Osteoblast (primary cell): Measurements from ENCODE around the gene EFHC2. TPM values are rescaled to one million over a fixed set of nuclear protein-coding genes. Genes with fewer than 3 reads are reported as not detected.
"Not testable (repeated sequence)": the region's sequence is repeated elsewhere in the genome, so short reads cannot be mapped to it uniquely, and the experiment has no call there.

Experiments used
- DNase-seq: peaks from one replicate; pipeline ENCODE4 v3.0.0; 2011; ENCODE audit warnings: low spot score, mixed read lengths; ENCODE audit not compliant: insufficient read length; ENCODE audit errors: missing footprints
- H2AFZ ChIP-seq: 2 replicates; pipeline ENCODE4 v1.6.0; 2011; ENCODE audit warnings: mild to moderate bottlenecking, low read length
- H3K27ac ChIP-seq: 2 replicates; pipeline ENCODE4 v1.5.1; 2011; ENCODE audit warnings: mild to moderate bottlenecking, low read depth, low read length, moderate library complexity
- H3K27me3 ChIP-seq: 2 replicates; pipeline ENCODE4 v1.6.0; 2012; ENCODE audit warnings: mild to moderate bottlenecking, control low read depth, inconsistent platforms, low read length, moderate library complexity; ENCODE audit not compliant: insufficient read depth
- H3K36me3 ChIP-seq: 2 replicates; pipeline ENCODE4 v1.5.1; 2011; ENCODE audit warnings: mild to moderate bottlenecking, low read length, control low read depth, moderate library complexity; ENCODE audit not compliant: insufficient read depth
- H3K4me1 ChIP-seq: 2 replicates; pipeline ENCODE4 v1.5.1; 2011; ENCODE audit warnings: mild to moderate bottlenecking, low read length, control low read depth, moderate library complexity; ENCODE audit not compliant: insufficient read depth
- H3K4me2 ChIP-seq: 2 replicates; pipeline ENCODE4 v1.6.0; 2011; ENCODE audit warnings: mild to moderate bottlenecking, low read length; ENCODE audit not compliant: insufficient read depth
- H3K4me3 ChIP-seq: fragments of 200-600 bp; sonication (generic); 3 replicates; pipeline ENCODE4 v1.5.1; 2012; ENCODE audit warnings: mild to moderate bottlenecking, low read length, inconsistent platforms; ENCODE audit not compliant: insufficient read depth
- H3K79me2 ChIP-seq: 2 replicates; pipeline ENCODE4 v1.6.0; 2012; ENCODE audit warnings: mild to moderate bottlenecking, low read length, control low read depth, inconsistent platforms; ENCODE audit not compliant: insufficient read depth
- H3K9me3 ChIP-seq: 2 replicates; pipeline ENCODE4 v1.5.1; 2011; ENCODE audit warnings: low read depth, low read length, control low read depth
- H4K20me1 ChIP-seq: 2 replicates; pipeline ENCODE4 v1.6.0; 2012; ENCODE audit warnings: mild to moderate bottlenecking, low read length, control low read depth; ENCODE audit not compliant: insufficient read depth
- CTCF ChIP-seq: IDR thresholded peaks from 2 replicates; pipeline ENCODE4 v1.5.1; 2011; ENCODE audit warnings: mild to moderate bottlenecking, low read depth, low read length, moderate library complexity; ENCODE audit errors: extremely low read depth
- total RNA-seq: library from RNA; depleted of rRNA; stranded (reverse); fragments of >200 nt; gene quantifications from 2 replicates; pipeline ENCODE4 v1.2.3, GENCODE V29; 2012

Gene EFHC2
- total RNA-seq, 1 donor, result 3.6 TPM

DNA sequence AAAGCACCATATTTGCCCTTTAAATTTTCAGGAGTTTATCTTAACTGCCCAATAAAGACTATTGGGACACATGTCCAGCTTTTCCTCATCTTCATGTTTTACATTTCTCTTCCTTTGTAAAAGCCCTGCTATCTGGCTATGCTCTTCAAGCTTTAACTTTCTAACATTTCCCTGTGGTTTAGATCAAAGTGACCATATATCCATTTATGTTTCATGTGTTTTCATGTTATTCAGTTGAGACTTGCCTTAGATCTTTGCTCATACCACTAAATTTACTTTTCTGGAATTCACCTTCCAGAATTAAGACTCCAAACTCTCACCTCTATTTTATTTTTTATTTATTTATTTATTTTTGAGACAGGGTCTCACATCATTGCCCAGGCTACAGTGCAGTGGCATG lies 78.5 kb downstream of the EFHC2 start:
- TF ChIP-seq CTCF, result no peak
- Histone ChIP-seq H3K27me3 (peaks cover 9% of the 10 kb centered on the region), H3K27ac (no peak overlapping the region), H3K4me1 (peaks cover 4% of the 10 kb centered on the region), H3K4me3 (no peak overlapping the region), H3K79me2 (no peaks in the 10 kb centered on the region), H3K4me2 (no peak overlapping the region), H3K36me3 (no peaks in the 10 kb centered on the region), H3K9me3 (no peaks in the 10 kb centered on the region), H2AFZ (no peak overlapping the region), H4K20me1 (no peaks in the 10 kb centered on the region)
- no peak for DNase-seq

- Histone ChIP-seq H3K4me2 (peak overlapping the region; percentile 51), H3K36me3 (no peaks in the 10 kb centered on the region), H3K27me3 (peaks cover 4% of the 10 kb centered on the region), H3K4me3 (peak overlapping the region; percentile 28), H2AFZ (peak overlapping the region; percentile 41), H3K4me1 (peaks cover 4% of the 10 kb centered on the region), H4K20me1 (no peaks in the 10 kb centered on the region), H3K27ac (no peak overlapping the region), H3K9me3 (no peaks in the 10 kb centered on the region), H3K79me2 (no peaks in the 10 kb centered on the region)
- TF ChIP-seq CTCF, result no peak
- DNase-seq, result no peak
Observed at GRCh38 chrX:44261286-44261685, 82.2 kb downstream of the EFHC2 start.

DNA sequence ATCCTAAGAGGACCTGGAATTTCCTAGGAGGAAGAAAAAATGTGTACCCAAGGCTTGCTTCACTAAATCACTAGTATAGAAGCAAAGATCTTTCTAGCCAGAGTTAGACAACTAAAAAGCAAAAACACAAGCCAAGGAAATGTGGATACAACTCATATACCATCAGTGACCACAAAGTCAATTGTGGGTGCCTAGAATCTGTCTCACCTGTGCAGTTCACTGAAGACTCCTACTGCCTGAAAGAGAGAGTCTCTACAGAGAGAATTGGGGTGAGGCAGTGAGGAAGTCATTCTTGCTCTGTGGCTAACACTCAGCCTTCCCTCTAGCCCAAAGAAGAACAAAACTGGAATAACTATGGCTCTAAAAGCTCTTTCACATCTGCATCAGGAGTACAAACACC lies 82.9 kb downstream of the EFHC2 start:
- H3K4me2 ChIP-seq, result no peak overlapping the region
- peaks cover 4% of the 10 kb centered on the region for H3K4me1 ChIP-seq
- H3K27me3 ChIP-seq, result peaks cover 4% of the 10 kb centered on the region
- DNase-seq, result no peak
- no peaks in the 10 kb centered on the region for H3K36me3 ChIP-seq
- peak overlapping the region; percentile 41 for H2AFZ ChIP-seq
- H3K79me2 ChIP-seq, result no peaks in the 10 kb centered on the region
- no peaks in the 10 kb centered on the region for H3K9me3 ChIP-seq
- H4K20me1 ChIP-seq, result no peaks in the 10 kb centered on the region
- TF ChIP-seq CTCF, result no peak
- H3K27ac ChIP-seq, result no peak overlapping the region
- no peak overlapping the region for H3K4me3 ChIP-seq

DNA sequence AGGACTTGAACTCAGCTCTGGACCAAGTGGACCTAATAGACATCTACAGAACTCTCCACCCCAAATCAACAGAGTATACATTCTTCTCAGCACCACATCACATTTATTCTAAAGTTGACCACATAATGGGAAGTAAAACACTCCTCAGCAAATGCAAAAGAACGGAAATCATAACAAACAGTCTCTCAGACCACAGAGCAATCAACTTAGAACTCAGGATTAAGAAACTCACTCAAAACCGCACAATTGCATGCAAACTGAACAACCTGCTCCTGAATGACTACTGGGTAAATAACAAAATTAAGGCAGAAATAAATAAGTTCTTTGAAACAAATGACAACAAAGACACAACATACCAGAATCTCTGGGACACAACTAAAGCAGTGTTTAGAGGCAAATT lies 87.7 kb downstream of the EFHC2 start:
- not testable (repeated sequence) for H3K79me2 ChIP-seq, H4K20me1 ChIP-seq

More for the DNA sequence above, 87.7 kb downstream of the EFHC2 start:
- not testable (repeated sequence) for DNase-seq, H3K4me3 ChIP-seq, H3K4me2 ChIP-seq, H2AFZ ChIP-seq, H3K4me1 ChIP-seq, H3K27ac ChIP-seq, H3K36me3 ChIP-seq, H3K9me3 ChIP-seq, H3K27me3 ChIP-seq
